Lung microvascular endothelial cell (primary cell): ENCODE data around the gene ALDH1A3. TPM values are rescaled to one million over a fixed set of nuclear protein-coding genes. Genes with fewer than 3 reads are reported as not detected.
"Not testable (repeated sequence)": the region's sequence is repeated elsewhere in the genome, so short reads cannot be mapped to it uniquely, and the experiment has no call there.

Experiments used
- DNase-seq, 2 donors: peaks; one replicate each; pipeline versions ENCODE4 v3.0.0 to v3.0.0-alpha.2; 2010; ENCODE audit warnings: low read depth in 2 of 2
- total RNA-seq: library from RNA; depleted of rRNA; stranded (reverse); fragments of >200 nt; gene quantifications from 2 replicates; pipeline ENCODE4 v1.2.1, GENCODE V29; 2014

Gene ALDH1A3
- 16.1 and 22.2 TPM in 2 replicates for total RNA-seq

GRCh38 chr15:100879464-100880138 is at the start of gene ALDH1A3:
Gene ALDH1A3, plus strand, starts transcription at chr15:100879831. Its CDS starts 77 bp downstream, at chr15:100879908.
- DNase-seq, result peak; percentile 53 to 57

DNA sequence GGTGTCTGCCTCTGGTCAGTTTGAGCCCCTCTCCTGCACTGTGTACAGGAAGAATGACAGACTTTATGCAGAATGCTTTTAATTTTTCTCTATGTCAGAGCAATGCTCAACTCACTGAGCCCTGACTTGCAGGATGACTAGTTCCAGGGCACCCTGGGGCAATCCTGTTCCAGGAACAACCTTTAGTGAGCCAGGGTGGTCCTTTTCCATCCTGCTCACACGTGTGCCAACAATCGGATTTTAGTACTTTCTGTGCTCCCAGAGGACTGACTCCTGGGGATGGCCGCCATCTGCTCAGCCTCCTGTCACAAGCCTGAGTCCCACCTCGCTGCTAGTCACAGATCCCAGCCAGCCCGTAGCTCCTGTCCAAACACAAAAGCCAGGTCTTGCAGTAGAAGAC is 48.2 kb upstream of the ALDH1A3 start:
- DNase-seq, result no peak

DNA sequence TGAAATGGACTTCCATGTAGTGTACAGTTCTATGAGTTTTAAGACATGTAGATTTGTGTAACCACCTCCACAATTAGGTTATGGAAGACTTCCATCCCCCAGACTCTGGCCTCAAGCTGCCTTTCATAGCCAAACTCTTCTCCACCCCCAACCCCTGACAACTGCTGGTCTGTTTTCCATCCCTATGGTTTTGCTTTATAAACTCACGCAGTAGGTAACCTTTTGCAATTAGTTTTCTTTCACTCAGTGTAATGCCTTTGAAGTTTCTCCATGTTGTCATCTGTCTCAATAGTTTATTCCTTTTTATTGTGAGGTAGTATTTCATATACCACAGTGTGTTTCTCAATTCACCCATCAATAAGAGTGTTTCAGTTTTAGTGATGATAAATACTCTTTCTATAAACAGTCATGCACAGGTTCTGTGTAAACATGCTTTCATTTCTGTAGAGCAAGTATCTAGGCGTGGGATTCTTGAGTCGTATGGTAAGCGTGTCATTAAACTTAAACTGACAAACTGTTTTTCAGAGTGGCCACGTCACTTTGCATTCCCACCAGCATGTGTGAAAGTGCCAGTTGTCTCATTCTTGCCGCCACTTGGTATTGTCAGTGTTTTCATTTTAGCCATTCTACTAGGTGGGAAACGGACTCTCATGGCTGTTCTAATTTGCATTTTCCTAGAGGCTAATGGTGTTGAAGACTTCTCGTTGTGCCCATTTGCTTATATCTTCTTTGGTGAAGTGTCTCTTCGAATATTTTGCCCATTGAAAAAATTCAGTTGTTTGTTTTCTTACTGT is 47.3 kb upstream of the ALDH1A3 start:
- no peak for DNase-seq

GRCh38 chr15:100833417-100834389 is 45.9 kb upstream of the ALDH1A3 start:
- DNase-seq, result no peak

- DNase-seq, result no peak
Observed at GRCh38 chr15:100834731-100835130, 44.9 kb upstream of the ALDH1A3 start.

GRCh38 chr15:100835636-100836035 is 44.0 kb upstream of the ALDH1A3 start:
- DNase-seq, result no peak

DNA sequence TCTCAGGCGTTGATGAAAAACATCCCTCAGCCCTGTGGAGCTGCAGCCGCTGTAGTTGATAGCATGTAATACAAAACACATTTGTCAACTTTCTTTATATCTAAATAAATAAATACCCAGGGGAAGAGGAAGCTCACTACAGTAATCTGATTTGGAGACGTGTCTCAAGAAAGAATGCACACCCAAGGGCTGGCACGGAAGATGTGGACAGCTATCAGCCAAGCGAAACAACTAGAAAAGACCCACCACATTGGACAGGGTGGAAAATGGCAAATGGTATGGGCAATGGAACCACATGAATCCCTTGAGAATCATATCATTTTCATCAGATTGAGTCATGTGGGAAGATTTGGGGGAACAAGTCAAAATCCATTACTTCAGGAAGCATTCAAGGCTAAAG is 43.1 kb upstream of the ALDH1A3 start:
- no peak for DNase-seq

- DNase-seq, result no peak
Observed at GRCh38 chr15:100841426-100841825, 38.2 kb upstream of the ALDH1A3 start.

- peak in 1 of 2 donors; percentile 66 for DNase-seq
Observed at GRCh38 chr15:100842756-100843730, 36.6 kb upstream of the ALDH1A3 start.

GRCh38 chr15:100844167-100844566 is 35.5 kb upstream of the ALDH1A3 start:
- no peak for DNase-seq

DNA sequence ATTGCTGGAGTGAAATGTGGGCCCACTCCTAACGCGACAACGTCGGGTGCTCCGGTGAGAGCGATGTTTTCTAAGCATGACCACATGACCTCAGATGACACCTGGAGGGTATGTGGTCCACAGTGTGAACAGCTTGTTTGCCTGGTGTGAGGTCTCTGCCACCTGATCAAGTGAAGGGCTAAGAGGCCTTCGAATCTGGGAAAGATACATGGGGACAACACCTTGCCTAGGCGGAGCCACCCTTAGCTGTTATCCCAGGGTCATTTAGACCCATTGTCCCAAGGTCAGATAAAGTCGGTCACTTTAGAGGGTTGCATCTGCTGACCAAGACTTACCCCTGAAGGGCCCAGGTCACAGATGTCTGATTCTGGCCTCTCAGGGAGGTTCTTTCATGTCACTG is 34.9 kb upstream of the ALDH1A3 start:
- DNase-seq, result no peak

- DNase-seq, result no peak
Observed at GRCh38 chr15:100847194-100847593, 32.4 kb upstream of the ALDH1A3 start.

DNA sequence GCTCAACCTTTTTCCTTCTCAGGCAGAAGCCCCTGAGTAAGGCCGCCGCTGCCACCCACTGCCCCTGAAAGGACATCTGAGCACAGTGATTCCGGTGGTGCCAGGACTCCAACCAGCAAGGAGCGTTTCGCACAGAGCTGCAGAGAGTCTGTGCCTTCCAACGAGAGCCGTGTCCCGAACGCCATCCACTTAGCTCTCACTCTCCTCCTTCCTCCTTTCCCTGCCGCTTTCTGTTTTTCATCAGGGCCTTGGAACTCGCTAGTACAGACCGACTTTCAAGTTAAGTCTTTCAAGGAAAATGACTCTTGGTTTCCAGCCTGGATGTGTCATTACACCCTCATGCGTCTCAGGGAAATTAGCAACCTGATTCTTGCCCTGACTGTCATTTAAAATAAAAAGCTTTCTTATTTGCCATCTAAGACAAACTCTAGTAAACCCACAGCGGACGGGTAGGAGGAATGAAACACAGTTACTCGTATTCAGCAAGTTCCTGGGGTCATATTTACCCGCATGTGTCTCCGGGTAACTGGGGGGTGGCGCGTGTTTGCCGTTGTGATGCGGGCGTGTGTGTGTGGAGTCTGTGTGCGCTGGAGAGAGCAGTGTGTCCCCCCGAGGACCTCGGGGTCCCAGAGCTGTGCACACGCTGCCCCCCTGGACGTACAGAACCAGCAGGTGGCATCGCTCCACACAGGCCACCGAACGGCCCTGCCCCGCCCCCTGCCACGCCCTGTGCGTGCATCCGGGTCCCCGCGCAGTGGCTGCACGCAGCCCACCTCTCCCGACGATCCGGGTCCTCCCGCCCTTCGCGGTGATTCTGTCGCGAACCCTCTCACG is 30.4 kb upstream of the ALDH1A3 start:
- DNase-seq, result peak; percentile 30 to 69

- DNase-seq, result no peak
Observed at GRCh38 chr15:100849855-100850218, 29.8 kb upstream of the ALDH1A3 start.

DNA sequence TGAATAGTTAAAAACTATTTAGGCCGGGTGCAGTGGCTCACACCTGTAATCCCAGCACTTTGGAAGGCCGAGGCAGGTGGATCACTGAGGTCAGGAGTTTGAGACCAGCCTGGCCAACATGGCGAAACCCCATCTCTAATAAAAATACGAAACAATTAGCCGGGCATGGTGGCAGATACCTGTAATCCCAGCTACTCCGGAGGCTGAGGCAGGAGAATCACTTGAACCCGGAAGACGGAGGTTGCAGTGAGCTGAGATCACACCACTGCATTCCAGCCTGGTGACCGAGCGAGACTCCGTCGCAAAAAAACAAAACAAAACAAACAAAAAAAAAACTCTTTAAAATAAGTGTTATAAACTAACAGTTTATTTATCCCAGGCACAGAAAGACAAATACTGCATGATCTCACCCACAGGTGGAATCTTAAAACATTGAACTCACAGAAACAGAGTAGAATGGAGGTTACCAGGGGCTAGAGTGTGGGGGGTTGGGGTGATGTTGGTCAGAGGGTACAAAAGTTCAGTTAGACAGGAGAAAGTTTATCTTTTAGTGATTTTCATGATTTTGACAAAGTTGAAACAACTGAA is 28.1 kb upstream of the ALDH1A3 start:
- not testable (repeated sequence) for DNase-seq

DNA sequence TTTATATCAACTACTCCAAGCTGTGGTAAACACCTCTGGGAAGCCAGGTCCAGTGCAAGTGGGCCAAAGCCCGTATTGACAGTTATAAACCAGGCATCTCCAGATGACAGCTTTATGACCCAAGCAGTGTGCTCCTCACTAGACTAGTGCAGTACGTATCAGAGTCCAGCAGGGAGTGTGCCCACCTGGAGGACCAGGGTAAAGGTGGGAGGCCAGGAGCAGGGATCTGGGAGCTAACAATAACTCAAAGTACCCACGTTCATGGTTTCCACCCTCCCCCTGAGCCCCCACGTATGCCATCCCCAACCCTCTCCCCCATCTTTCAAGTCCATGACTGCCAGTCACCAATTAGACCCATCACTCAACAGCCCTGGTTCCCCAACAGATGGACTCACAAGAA is 27.0 kb upstream of the ALDH1A3 start:
- DNase-seq, result no peak

DNA sequence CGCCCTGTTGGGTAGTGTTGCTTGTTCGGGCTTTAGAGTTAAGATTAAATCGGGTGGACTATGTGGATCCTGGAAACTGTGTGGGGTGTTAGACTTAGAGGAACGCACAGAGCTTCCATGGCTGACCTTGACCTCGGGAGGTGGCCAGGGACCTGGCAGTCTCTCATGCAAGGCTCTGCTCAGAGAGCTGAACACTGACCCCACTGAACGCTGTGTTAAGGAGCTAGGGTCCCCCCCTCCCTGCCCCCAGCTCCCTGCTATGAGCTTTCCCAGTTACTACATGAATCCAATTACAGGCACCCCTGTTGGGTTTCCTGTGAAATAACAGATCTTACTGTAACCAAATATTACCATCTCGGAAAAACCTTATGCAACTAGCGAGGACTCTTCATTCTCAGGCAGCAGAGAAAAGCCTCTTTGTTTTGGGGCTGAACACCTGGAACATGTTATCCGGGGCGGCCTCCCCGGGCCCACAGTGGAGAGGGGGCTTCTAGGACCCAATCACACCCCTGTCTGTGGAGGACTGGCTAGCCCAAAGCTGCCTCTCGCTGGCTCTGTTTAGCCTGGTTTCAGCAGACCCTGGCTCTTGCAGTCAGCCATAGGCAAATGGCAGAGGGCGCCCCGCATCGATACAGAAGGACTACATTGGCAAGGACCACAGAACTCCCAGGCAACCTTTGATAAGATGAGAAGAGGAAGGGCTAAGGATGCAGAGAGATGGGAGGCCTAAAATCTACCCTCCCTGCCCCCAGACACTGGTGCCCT is 25.8 kb upstream of the ALDH1A3 start:
- no peak for DNase-seq

DNA sequence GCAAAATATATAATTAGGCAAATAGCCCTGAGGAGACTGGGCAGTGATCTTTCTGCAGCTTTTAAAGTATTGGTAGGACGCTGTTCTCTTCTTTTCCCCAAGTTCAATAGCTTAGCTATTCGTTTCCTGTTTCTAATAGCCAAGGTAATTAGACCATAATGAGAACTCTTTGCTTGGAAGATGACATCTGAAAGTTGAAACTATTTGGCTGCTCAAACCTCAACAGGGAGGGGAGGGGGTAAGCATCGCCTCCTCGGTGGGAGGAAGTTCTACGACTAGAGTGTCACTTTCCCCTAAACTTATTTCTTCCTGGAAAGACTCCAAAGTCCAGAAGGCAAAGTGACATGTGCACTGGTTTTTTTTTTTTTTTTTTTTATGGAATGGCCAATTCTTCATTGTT is 22.8 kb upstream of the ALDH1A3 start:
- no peak for DNase-seq

DNA sequence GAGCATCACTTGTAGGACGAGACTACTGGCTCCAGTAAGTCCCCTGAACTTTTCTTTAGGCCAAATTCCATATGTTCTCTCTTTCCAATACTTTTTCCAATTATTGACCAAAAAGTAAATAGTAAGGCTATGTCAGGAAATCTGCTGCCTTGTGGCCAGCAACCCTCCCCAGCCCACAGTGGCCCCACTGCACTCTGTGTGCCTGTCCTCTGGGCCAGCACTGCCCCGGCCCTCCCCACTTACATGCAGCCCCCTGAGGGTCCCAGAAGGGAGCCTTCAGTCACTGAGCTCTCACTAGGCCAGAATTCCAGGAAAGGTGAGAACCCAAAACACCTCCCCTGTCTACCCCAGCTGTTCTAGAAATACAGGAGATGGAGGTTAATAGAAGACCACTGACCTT is 21.3 kb upstream of the ALDH1A3 start:
- no peak for DNase-seq
